Panc1 (cell line): Measurements from ENCODE around the gene C1QTNF3. TPM values are rescaled to one million over a fixed set of nuclear protein-coding genes. Genes with fewer than 3 reads are reported as not detected.

ENCODE experiments used
- ATAC-seq: fragments of 200-7000 bp; cut with Tn5 transposase; 2 replicates; pipeline ENCODE4 v1.9.1; 2020; ENCODE audit warnings: mild to moderate bottlenecking, moderate library complexity
- BruUV-seq: library from RNA; stranded (reverse); fragments of 400-500 nt; replicated peaks from 2 replicates; lab custom pipeline; 2021; lab: Mats Ljungman, UMichigan
- CTCF ChIA-PET: fragments of 300-600 bp; sonication (Branson Sonifier 250); formaldehyde crosslinking; loops from one replicate; lab custom pipeline; 2022; ENCODE audit warnings: antibody characterized with exemption; lab: Charles Lee
- POLR2A ChIA-PET: fragments of 300-600 bp; sonication (Branson Sonifier 250); formaldehyde crosslinking; loops from one replicate; lab custom pipeline; 2022; ENCODE audit warnings: antibody characterized with exemption; lab: Charles Lee
- DNase-seq: peaks from one replicate; pipeline ENCODE4 v3.0.0-alpha.2; 2010; ENCODE audit warnings: low read depth, low spot score
- H3K27ac ChIP-seq: 2 replicates; pipeline ENCODE4 v1.5.1; 2011; ENCODE audit warnings: mild to moderate bottlenecking, low read length, inconsistent platforms
- H3K27me3 ChIP-seq: fragments of 200-500 bp; sonication (Bioruptor generic); 2 replicates; pipeline ENCODE4 v1.6.0; 2014; ENCODE audit warnings: low read length, inconsistent platforms; ENCODE audit not compliant: control insufficient read depth, insufficient read depth
- H3K36me3 ChIP-seq: fragments of 200-500 bp; sonication (Bioruptor generic); 2 replicates; pipeline ENCODE4 v1.5.1; 2014; ENCODE audit warnings: inconsistent platforms, mild to moderate bottlenecking, low read length, moderate library complexity; ENCODE audit not compliant: control insufficient read depth, insufficient read depth
- H3K4me1 ChIP-seq: 2 replicates; pipeline ENCODE4 v1.5.1; 2011; ENCODE audit warnings: inconsistent platforms, mild to moderate bottlenecking, low read length, moderate library complexity; ENCODE audit not compliant: control insufficient read depth, insufficient read depth
- H3K4me3 ChIP-seq, 2 experiments: 2 replicates each; pipeline ENCODE4 v1.5.1; 2011 to 2012; ENCODE audit warnings: low read depth in 2 of 2, low read length in 2 of 2, mild to moderate bottlenecking in 2 of 2, inconsistent platforms in 1 of 2, moderate library complexity in 1 of 2
- H3K9me3 ChIP-seq: fragments of 200-500 bp; sonication (Bioruptor generic); 2 replicates; pipeline ENCODE4 v1.5.1; 2014; ENCODE audit warnings: low read depth, mild to moderate bottlenecking, inconsistent platforms, low read length, moderate library complexity; ENCODE audit not compliant: control insufficient read depth, insufficient read depth
- CTCF ChIP-seq: fragments of 450-650 bp; IDR thresholded peaks from 2 replicates; pipeline ENCODE4 v1.5.1; 2017; ENCODE audit warnings: mild to moderate bottlenecking
- POLR2AphosphoS5 ChIP-seq: IDR thresholded peaks from 2 replicates; pipeline ENCODE4 v1.6.1; 2012; ENCODE audit warnings: mild to moderate bottlenecking, low read depth, low read length, moderate library complexity
- REST ChIP-seq, 2 experiments: IDR thresholded peaks; 2 replicates each; pipeline ENCODE4 v1.6.1; 2011 to 2012; ENCODE audit warnings: low read depth in 2 of 2, control low read depth in 1 of 2, low read length in 1 of 2, mild to moderate bottlenecking in 1 of 2, moderate library complexity in 1 of 2; ENCODE audit not compliant: insufficient read depth in 1 of 2
- SIN3A ChIP-seq: IDR thresholded peaks from 2 replicates; pipeline ENCODE4 v1.6.1; 2012; ENCODE audit warnings: low read depth, mild to moderate bottlenecking, low read length, moderate library complexity, borderline replicate concordance; ENCODE audit not compliant: insufficient read depth
- TCF7L2 ChIP-seq: IDR thresholded peaks from 2 replicates; pipeline ENCODE4 v1.6.1; 2011; ENCODE audit warnings: mild to moderate bottlenecking, low read depth, low read length, inconsistent platforms
- in situ Hi-C: cut with HindIII; loops from 2 replicates; pipeline ENCODE4 v1.10.0; 2016; ENCODE audit warnings: low sequenced_read_pairs, low pct_unique_long_range_greater_than_20kb
- intact Hi-C: fragments of 100-400 bp; cut with micrococcal nuclease; formaldehyde crosslinking; loops from one replicate; pipeline ENCODE4 v1.10.0; 2022; ENCODE audit not compliant: unreplicated experiment
- total RNA-seq: library from RNA; stranded (reverse); gene quantifications from one replicate; pipeline ENCODE4 v1.2.1, GENCODE V29; 2021; ENCODE audit not compliant: unreplicated experiment

The C1QTNF3 gene
- total RNA-seq, 1 experiment from 2014 or later, result 2.1 TPM

GRCh38 chr5:34054400-34054729, 11.4 kb upstream of the C1QTNF3 start:
- no peak overlapping the region for H3K27ac ChIP-seq
- no TSS peak for BruUV-seq
- ChIA-PET CTCF (no interaction called here), POLR2A (no interaction called here)
- intact Hi-C loops (no loop called here), in situ Hi-C loops (no loop called here)
- H3K4me3 ChIP-seq, result no peak overlapping the region
- no peaks in the 10 kb centered on the region for H3K27me3 ChIP-seq
- no peaks in the 10 kb centered on the region for H3K4me1 ChIP-seq
- TF ChIP-seq TCF7L2 (no peak), REST (IDR thresholded peaks at IDR 0.05; ENCODE audit: insufficient read depth in 1 of 2, low read depth in 2 of 2, low read length in 1 of 2) (no peak), CTCF (no peak), POLR2AphosphoS5 (no peak), SIN3A (no peak)
- H3K36me3 ChIP-seq, result no peaks in the 10 kb centered on the region
- DNase-seq, result no peak
- no peak for ATAC-seq
- H3K9me3 ChIP-seq, result no peaks in the 10 kb centered on the region

- in situ Hi-C loops (no loop called here), intact Hi-C loops (no loop called here)
- H3K27me3 ChIP-seq, result no peaks in the 10 kb centered on the region
- H3K9me3 ChIP-seq, result no peaks in the 10 kb centered on the region
- TF ChIP-seq SIN3A, result no peak
- TF ChIP-seq REST (IDR thresholded peaks at IDR 0.05; ENCODE audit: insufficient read depth in 1 of 2, low read depth in 2 of 2, low read length in 1 of 2), result no peak
- no peak for TF ChIP-seq CTCF
- no peak for TF ChIP-seq POLR2AphosphoS5
- no peak for TF ChIP-seq TCF7L2
- no peak overlapping the region for H3K4me3 ChIP-seq
- H3K36me3 ChIP-seq, result no peaks in the 10 kb centered on the region
- no peak overlapping the region for H3K27ac ChIP-seq
- BruUV-seq, result no TSS peak
- ATAC-seq, result no peak
- ChIA-PET POLR2A (interaction anchor here (0.6 kb wide), 1 partner anchor 400 kb away, joined by 4 read pairs; no protein-coding TSS in a partner anchor), CTCF (no interaction called here)
- DNase-seq, result no peak
- H3K4me1 ChIP-seq, result no peaks in the 10 kb centered on the region
Measured at GRCh38 chr5:34053571-34054399, 10.8 kb upstream of the C1QTNF3 start.
